Activated naive CD4-positive, alpha-beta T cell treated with anti-CD3 and anti-CD28 coated beads, Interleukin-2, amount 10 ng/mL, durations not matched to agents 7 days and 5 days (primary cell): Measurements from ENCODE around the gene BAK1.

Experiments
- CTCF ChIA-PET: fragments of 350-600 bp; sonication (Branson Sonifier 250); formaldehyde crosslinking; loops from one replicate; lab custom pipeline; 2021; ENCODE audit warnings: antibody characterized with exemption; lab: Charles Lee
- DNase-seq: peaks from one replicate; pipeline ENCODE4 v3.0.0-alpha.2; 2020
- H3K27ac Mint-ChIP-seq: one replicate; pipeline ENCODE4 v1.8.0; 2021; ENCODE audit warnings: mild to moderate bottlenecking, moderate library complexity, mixed read lengths
- H3K27me3 Mint-ChIP-seq: one replicate; pipeline ENCODE4 v1.8.0; 2021; ENCODE audit warnings: mild to moderate bottlenecking, mixed read lengths
- H3K36me3 Mint-ChIP-seq: one replicate; pipeline ENCODE4 v1.8.0; 2021; ENCODE audit warnings: mixed read lengths
- H3K4me1 Mint-ChIP-seq: one replicate; pipeline ENCODE4 v1.8.0; 2021; ENCODE audit warnings: mixed read lengths
- H3K4me3 Mint-ChIP-seq: one replicate; pipeline ENCODE4 v1.8.0; 2021; ENCODE audit warnings: mild to moderate bottlenecking, moderate library complexity, mixed read lengths
- H3K9me3 Mint-ChIP-seq: one replicate; pipeline ENCODE4 v1.8.0; 2021; ENCODE audit warnings: mixed read lengths

Gene BAK1

GRCh38 chr6:33587529-33587928 is 7.5 kb upstream of the BAK1 start:
- CTCF ChIA-PET = interaction anchor here (0.7 to 5.2 kb wide), 10 partner anchors 10 to 175 kb away, joined by 3 to 44 read pairs (median 4); partner anchors contain the start of genes ITPR3, UQCC2 and ZBTB9
- peaks cover 4% of the 10 kb centered on the region for H3K27me3 Mint-ChIP-seq
- H3K9me3 Mint-ChIP-seq = no peaks in the 10 kb centered on the region
- H3K27ac Mint-ChIP-seq = no peak overlapping the region
- DNase-seq = no peak
- peaks cover 40% of the 10 kb centered on the region for H3K4me1 Mint-ChIP-seq
- no peaks in the 10 kb centered on the region for H3K36me3 Mint-ChIP-seq
- H3K4me3 Mint-ChIP-seq = no peak overlapping the region

GRCh38 chr6:33586108-33586640 is 6.1 kb upstream of the BAK1 start:
- Mint-ChIP-seq H3K4me1 (peaks cover 34% of the 10 kb centered on the region), H3K4me3 (peak overlapping the region; percentile 76), H3K36me3 (no peaks in the 10 kb centered on the region), H3K27ac (peak overlapping the region; percentile 91), H3K9me3 (no peaks in the 10 kb centered on the region), H3K27me3 (no peaks in the 10 kb centered on the region)
- CTCF ChIA-PET = interaction anchor here (0.8 to 5.2 kb wide), 13 partner anchors 9 to 275 kb away, joined by 3 to 44 read pairs (median 4); partner anchors contain the start of gene ITPR3
- DNase-seq = no peak

DNA sequence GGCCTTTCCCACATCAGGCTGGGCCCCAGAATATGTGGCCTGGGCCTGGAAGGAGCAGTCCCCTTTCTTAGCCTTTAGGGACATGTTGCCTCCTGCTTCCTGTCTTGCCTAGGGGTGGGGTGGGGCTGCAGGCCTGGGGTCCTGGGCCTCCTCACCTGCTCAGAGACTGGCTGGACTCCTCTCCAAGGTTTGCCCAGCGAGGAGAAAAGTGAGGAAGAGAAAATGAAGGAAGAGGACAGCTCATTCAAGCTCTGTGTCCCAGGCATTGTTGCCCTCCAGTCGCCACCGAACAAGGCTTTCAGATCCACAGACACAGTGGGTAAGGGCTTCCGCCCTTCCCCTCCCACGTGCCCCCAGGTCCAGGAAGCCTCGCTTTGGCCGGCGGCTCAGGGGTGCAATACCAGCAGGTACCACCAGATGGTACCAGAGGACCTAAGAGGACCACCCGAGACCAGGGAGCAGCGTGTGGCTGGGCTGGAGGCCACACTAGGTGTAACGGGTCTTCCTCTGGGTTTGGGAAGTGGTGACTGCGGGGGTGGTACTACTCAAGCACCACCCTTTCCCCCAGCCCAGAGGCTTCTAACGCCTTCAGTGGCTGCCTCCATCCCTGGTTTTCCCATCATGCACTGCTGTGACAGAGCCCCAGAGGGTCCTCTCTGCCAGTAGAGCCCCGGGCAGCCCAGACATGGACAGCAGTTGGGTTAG is 5.5 kb upstream of the BAK1 start:
- CTCF ChIA-PET = interaction anchor here (0.6 to 5.2 kb wide), 22 partner anchors 9 to 188 kb away, joined by 3 to 44 read pairs (median 3); partner anchors contain the start of genes CUTA and ITPR3
- peak overlapping the region; percentile 76 for H3K4me3 Mint-ChIP-seq
- H3K27me3 Mint-ChIP-seq = no peaks in the 10 kb centered on the region
- peak; percentile 93 for DNase-seq
- no peaks in the 10 kb centered on the region for H3K9me3 Mint-ChIP-seq
- H3K27ac Mint-ChIP-seq = peak overlapping the region; percentile 91
- peaks cover 33% of the 10 kb centered on the region for H3K4me1 Mint-ChIP-seq
- H3K36me3 Mint-ChIP-seq = no peaks in the 10 kb centered on the region

DNA sequence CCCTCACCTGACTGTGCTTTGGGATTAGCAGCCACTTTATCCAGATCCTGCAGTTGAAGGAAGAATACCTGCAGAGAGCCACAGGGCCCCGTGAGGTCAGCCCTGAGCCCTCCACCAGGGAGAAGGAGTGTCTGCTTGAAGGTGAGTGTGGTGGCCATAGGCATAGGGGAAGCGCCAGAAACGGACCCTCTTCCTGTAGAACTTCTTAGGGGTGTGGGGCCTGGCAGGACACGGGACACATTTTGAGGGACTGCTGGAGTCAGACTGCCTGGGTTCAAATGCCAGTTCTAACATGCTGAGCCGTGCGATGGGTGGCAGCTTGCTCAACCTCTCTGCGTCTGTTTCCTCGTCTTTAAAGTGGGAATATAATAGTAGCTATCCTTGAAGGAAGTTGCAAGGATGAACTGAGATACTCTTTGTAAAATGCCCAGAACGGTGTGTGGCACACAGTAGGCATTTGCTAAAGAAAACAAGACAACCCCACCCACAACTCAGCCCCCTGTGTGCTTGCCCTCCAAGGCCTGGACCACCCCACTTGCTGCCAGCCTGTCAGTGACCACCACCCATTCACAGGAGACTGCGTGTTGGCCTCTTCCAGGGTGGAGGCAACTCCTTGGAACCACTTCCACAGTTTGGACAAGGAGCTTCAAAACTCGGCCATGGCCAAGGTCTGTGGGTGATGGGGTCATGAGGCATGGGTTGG is 4.8 kb upstream of the BAK1 start:
- H3K27me3 Mint-ChIP-seq = no peaks in the 10 kb centered on the region
- H3K36me3 Mint-ChIP-seq = no peaks in the 10 kb centered on the region
- peak overlapping the region; percentile 76 for H3K4me3 Mint-ChIP-seq
- no peak for DNase-seq
- no peaks in the 10 kb centered on the region for H3K9me3 Mint-ChIP-seq
- H3K27ac Mint-ChIP-seq = peak overlapping the region; percentile 91
- CTCF ChIA-PET = interaction anchor here (0.6 to 5.2 kb wide), 17 partner anchors 13 to 189 kb away, joined by 3 to 44 read pairs (median 3); partner anchors contain the start of genes CUTA and ITPR3
- H3K4me1 Mint-ChIP-seq = peaks cover 38% of the 10 kb centered on the region

GRCh38 chr6:33583591-33584155 is 3.6 kb upstream of the BAK1 start:
- Mint-ChIP-seq H3K9me3 (no peaks in the 10 kb centered on the region), H3K27me3 (no peaks in the 10 kb centered on the region), H3K4me1 (peaks cover 38% of the 10 kb centered on the region), H3K27ac (peak overlapping the region; percentile 65), H3K4me3 (no peak overlapping the region), H3K36me3 (peaks cover 8% of the 10 kb centered on the region)
- CTCF ChIA-PET = interaction anchor here (0.6 to 5.2 kb wide), 5 partner anchors 24 to 502 kb away, joined by 3 to 44 read pairs (median 5); no protein-coding TSS in a partner anchor
- no peak for DNase-seq

- Mint-ChIP-seq H3K4me3 (no peak overlapping the region), H3K27ac (peak overlapping the region; percentile 94), H3K27me3 (no peaks in the 10 kb centered on the region), H3K36me3 (peaks cover 24% of the 10 kb centered on the region), H3K9me3 (no peaks in the 10 kb centered on the region), H3K4me1 (peaks cover 55% of the 10 kb centered on the region)
- CTCF ChIA-PET = interaction anchor here (0.8 to 3.2 kb wide), 2 partner anchors 9 to 120 kb away, joined by 3 to 9 read pairs; no protein-coding TSS in a partner anchor
- no peak for DNase-seq
Observed at GRCh38 chr6:33581186-33581585, 1.1 kb upstream of the BAK1 start.

- Mint-ChIP-seq H3K27me3 (no peaks in the 10 kb centered on the region), H3K4me3 (peak overlapping the region; percentile 94), H3K9me3 (no peaks in the 10 kb centered on the region), H3K36me3 (peaks cover 40% of the 10 kb centered on the region), H3K4me1 (peaks cover 54% of the 10 kb centered on the region), H3K27ac (peak overlapping the region; percentile 94)
- CTCF ChIA-PET = interaction anchor here (0.9 to 3.2 kb wide), 7 partner anchors 29 to 160 kb away, joined by 3 to 9 read pairs (median 6); partner anchors contain the start of genes CUTA and ZBTB9
- peak; percentile 83 for DNase-seq
Observed at GRCh38 chr6:33578588-33579011, 1.5 kb downstream of the BAK1 start.

- Mint-ChIP-seq H3K36me3 (peaks cover 41% of the 10 kb centered on the region), H3K27me3 (no peaks in the 10 kb centered on the region), H3K9me3 (no peaks in the 10 kb centered on the region), H3K4me1 (peaks cover 51% of the 10 kb centered on the region), H3K4me3 (peak overlapping the region; percentile 94), H3K27ac (peak overlapping the region; percentile 94)
- CTCF ChIA-PET = interaction anchor here (0.9 to 3.2 kb wide), 5 partner anchors 30 to 160 kb away, joined by 3 to 9 read pairs (median 6); partner anchors contain the start of genes CUTA and ZBTB9
- DNase-seq = no peak
Observed at GRCh38 chr6:33578164-33578563, 1.9 kb downstream of the BAK1 start.

DNA sequence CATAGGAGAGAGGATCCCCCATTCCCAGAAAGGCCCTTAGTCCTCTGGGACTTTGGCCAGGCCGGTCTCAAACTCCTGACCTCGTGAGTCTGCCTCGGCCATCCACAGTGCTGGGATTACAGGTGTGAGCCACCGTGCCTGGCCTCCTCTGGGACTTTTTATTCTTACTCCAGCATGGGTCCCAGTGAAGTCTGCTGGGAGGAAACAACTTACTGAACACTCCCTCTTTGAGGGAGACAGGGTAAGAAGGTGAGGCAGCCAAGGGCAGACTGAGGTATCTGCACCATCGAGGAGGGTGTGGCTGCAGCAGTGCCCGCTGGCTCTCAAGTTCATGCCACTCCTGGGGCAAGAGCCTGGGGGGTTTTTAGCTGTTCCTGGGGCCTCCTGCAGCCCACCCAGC is 2.4 kb downstream of the BAK1 start:
- CTCF ChIA-PET = interaction anchor here (0.6 kb wide), 1 partner anchor 300 kb away, joined by 3 read pairs; no protein-coding TSS in a partner anchor
- H3K9me3 Mint-ChIP-seq = no peaks in the 10 kb centered on the region
- peaks cover 50% of the 10 kb centered on the region for H3K4me1 Mint-ChIP-seq
- peaks cover 41% of the 10 kb centered on the region for H3K36me3 Mint-ChIP-seq
- H3K27ac Mint-ChIP-seq = peak overlapping the region; percentile 94
- no peaks in the 10 kb centered on the region for H3K27me3 Mint-ChIP-seq
- DNase-seq = no peak
- H3K4me3 Mint-ChIP-seq = peak overlapping the region; percentile 94

- peak; percentile 61 for DNase-seq
- Mint-ChIP-seq H3K36me3 (peaks cover 45% of the 10 kb centered on the region), H3K4me1 (peaks cover 55% of the 10 kb centered on the region), H3K4me3 (peak overlapping the region; percentile 94), H3K27ac (peak overlapping the region; percentile 94), H3K27me3 (no peaks in the 10 kb centered on the region), H3K9me3 (no peaks in the 10 kb centered on the region)
- CTCF ChIA-PET = interaction anchor here (0.6 to 1.0 kb wide), 3 partner anchors 9 to 300 kb away, joined by 3 read pairs; partner anchors contain the start of gene ZBTB9
Observed at GRCh38 chr6:33577106-33577535, 3.0 kb downstream of the BAK1 start.

DNA sequence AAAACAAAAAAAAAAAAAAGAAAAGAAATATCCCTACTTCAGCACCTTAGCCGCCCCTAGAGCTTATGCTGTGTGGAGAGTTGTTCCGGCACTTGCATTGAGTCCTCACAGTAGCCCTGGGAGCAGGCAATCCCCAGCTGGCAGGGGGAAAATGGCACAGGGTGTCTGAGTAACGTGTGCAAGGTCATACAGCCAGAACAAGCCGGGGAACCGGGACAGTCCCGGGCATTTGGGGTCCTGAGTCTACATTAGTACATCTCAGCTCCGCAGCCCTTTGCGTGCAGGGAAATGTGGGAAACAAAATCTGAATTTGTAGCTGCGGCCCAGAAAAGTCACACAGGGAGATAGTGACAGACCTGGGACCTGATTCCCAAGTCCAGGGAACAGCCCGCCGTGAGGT is 3.4 kb downstream of the BAK1 start:
- Mint-ChIP-seq H3K27me3 (no peaks in the 10 kb centered on the region), H3K4me3 (peak overlapping the region; percentile 94), H3K4me1 (peaks cover 59% of the 10 kb centered on the region), H3K9me3 (no peaks in the 10 kb centered on the region), H3K27ac (peak overlapping the region; percentile 94), H3K36me3 (peaks cover 50% of the 10 kb centered on the region)
- CTCF ChIA-PET = interaction anchor here (0.9 to 1.0 kb wide), 2 partner anchors 10 to 122 kb away, joined by 3 read pairs; partner anchors contain the start of gene ZBTB9
- no peak for DNase-seq

DNA sequence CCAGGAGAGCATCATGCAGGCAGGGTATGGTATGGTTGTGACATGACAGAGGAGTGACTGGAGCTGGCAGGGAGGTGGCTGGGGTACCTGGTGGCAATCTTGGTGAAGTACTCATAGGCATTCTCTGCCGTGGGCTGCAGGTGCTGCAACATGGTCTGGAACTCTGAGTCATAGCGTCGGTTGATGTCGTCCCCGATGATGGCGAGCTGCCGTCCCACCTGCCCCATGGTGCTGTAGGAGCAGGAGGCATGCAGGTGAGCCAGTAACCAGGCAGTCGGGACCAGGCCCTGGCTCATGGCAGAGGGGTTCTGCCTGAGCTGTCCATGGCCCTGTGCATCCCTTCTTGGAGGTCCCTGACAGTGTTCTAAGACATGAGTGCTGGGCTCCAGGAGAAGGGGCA is 4.9 kb downstream of the BAK1 start:
- peaks cover 58% of the 10 kb centered on the region for H3K36me3 Mint-ChIP-seq
- H3K4me3 Mint-ChIP-seq = no peak overlapping the region
- H3K27ac Mint-ChIP-seq = peak overlapping the region; percentile 77
- no peaks in the 10 kb centered on the region for H3K27me3 Mint-ChIP-seq
- DNase-seq = no peak
- no peaks in the 10 kb centered on the region for H3K9me3 Mint-ChIP-seq
- H3K4me1 Mint-ChIP-seq = peaks cover 68% of the 10 kb centered on the region
- CTCF ChIA-PET = no interaction called here

DNA sequence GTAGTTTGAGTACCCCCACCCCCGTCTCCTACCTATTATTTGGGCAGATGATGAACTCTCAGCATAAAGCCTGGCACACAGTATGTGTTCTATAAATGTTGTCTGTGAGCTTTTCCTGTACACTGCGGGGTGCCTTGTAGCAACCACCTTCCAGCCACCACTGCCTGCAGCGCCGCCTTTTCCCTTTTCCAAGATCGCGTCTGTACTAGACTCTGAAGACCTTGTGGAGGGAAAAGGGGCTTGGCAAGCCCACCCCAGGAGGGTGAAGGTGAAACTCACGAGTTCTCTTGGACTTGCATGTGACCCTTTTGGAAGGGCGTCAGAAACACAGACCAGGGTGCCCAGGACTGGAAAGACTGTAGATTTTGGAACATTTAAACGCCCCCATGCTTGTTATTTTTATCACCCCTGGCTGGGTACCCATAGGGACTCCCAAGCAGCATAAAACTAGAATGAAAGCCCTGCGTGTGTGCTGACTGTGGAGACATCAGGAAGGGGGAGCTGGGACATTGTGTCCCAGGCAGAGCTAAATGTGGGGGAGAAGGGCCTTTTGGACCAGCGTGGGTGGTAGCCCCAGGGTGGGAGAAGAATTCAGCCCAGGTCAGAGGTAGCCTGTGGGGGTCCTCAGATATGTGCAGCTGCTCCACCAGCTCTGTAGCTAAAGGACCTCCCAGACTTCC is 8.3 kb downstream of the BAK1 start:
- CTCF ChIA-PET = interaction anchor here (1.0 to 1.5 kb wide), 3 partner anchors 13 to 154 kb away, joined by 3 to 5 read pairs (median 3); partner anchors contain the start of gene CUTA
- Mint-ChIP-seq H3K27me3 (no peaks in the 10 kb centered on the region), H3K27ac (peak overlapping the region; percentile 100), H3K36me3 (peaks cover 60% of the 10 kb centered on the region), H3K4me3 (peak overlapping the region; percentile 86), H3K9me3 (no peaks in the 10 kb centered on the region), H3K4me1 (peaks cover 70% of the 10 kb centered on the region)
- no peak for DNase-seq
